Measurements from ENCODE around the gene MAP4.

The MAP4 gene

DNA sequence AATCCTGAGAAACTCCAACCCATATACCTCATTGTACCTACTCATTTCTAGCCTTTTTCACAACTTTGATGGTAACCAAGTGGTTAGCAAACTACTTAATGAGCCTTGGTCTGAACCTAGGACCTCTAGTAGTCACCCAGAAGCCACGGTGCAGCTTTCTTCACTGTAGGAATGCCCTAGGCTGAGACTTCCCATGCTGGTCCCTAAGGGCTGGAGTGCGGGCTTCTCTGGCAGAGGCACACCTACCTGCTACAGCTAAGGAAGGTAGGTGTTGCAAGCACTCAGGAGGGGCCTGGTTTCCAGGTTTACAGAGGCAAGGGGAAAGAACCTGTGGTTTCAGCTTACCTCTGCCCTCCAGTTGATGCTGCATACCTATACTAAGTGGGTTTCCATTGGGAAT, 147.9 kb downstream of the MAP4 start:
- in situ Hi-C loops (cut with MboI; ENCODE audit: low pct_unique_long_range_greater_than_20kb, low sequenced_read_pairs, unreplicated experiment): no loop called here
- TF ChIP-seq, protein P1, sequence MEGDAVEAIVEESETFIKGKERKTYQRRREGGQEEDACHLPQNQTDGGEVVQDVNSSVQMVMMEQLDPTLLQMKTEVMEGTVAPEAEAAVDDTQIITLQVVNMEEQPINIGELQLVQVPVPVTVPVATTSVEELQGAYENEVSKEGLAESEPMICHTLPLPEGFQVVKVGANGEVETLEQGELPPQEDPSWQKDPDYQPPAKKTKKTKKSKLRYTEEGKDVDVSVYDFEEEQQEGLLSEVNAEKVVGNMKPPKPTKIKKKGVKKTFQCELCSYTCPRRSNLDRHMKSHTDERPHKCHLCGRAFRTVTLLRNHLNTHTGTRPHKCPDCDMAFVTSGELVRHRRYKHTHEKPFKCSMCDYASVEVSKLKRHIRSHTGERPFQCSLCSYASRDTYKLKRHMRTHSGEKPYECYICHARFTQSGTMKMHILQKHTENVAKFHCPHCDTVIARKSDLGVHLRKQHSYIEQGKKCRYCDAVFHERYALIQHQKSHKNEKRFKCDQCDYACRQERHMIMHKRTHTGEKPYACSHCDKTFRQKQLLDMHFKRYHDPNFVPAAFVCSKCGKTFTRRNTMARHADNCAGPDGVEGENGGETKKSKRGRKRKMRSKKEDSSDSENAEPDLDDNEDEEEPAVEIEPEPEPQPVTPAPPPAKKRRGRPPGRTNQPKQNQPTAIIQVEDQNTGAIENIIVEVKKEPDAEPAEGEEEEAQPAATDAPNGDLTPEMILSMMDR (IDR thresholded peaks at IDR 0.05; ENCODE audit: extremely low read depth, insufficient read depth, missing control alignments): no peak
- DNase-seq (ENCODE audit: low spot score): no peak

DNA sequence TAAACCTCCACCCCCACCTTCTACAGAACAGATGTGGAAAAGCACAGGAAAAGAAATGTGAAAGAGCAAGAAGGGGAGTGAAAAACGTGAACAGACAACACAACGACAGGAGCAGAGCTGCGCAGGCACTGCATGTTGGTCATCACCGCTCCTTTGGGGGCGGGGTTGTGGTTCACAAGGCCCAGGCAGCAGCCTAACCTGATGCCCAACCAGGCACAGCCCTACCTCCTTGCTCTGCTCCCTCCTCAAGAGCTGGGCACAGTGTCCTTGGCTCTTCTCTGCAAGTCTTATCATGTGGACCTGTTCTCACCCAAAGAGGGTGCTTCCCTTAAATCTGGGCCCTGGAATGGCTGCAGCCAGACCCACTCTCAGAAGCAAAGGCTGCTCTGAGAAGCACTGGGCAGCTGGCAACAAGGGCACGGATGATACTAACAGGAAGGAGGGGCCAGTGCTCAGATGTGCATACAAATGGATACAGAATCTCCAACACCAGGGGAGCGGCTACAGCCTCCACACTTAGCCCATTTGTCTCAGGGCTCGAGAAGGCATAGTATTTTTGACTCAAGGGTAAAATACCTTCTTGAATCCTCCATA, 148.7 kb downstream of the MAP4 start:
- in situ Hi-C loops (cut with MboI; ENCODE audit: low pct_unique_long_range_greater_than_20kb, low sequenced_read_pairs, unreplicated experiment): no loop called here
- DNase-seq (ENCODE audit: low spot score): no peak
- TF ChIP-seq, protein P1 (IDR thresholded peaks at IDR 0.05; ENCODE audit: extremely low read depth, insufficient read depth, missing control alignments): no peak

DNA sequence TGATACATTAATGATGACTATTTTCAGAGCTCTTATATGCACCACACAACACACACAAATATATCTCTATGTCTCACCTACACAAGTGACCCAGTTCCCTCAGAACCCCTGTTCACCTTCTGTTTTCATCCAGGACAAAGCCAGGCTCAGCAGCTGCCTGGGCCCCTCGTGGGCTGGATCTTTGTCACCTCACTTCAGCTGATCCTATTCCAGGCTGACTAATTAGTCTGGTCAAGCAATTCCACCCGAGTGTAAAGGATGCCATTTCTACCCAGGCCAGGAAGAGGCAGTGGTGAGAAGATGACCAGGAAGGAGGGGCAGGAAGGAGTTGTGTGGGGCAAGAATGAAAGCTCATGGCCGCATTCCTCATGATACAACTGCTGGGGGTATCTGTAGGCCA, 151.0 kb downstream of the MAP4 start:
- TF ChIP-seq, protein P1 (IDR thresholded peaks at IDR 0.05; ENCODE audit: extremely low read depth, insufficient read depth, missing control alignments): no peak
- no peak for DNase-seq (ENCODE audit: low spot score)
- in situ Hi-C loops (cut with MboI; ENCODE audit: low pct_unique_long_range_greater_than_20kb, low sequenced_read_pairs, unreplicated experiment): no loop called here

DNA sequence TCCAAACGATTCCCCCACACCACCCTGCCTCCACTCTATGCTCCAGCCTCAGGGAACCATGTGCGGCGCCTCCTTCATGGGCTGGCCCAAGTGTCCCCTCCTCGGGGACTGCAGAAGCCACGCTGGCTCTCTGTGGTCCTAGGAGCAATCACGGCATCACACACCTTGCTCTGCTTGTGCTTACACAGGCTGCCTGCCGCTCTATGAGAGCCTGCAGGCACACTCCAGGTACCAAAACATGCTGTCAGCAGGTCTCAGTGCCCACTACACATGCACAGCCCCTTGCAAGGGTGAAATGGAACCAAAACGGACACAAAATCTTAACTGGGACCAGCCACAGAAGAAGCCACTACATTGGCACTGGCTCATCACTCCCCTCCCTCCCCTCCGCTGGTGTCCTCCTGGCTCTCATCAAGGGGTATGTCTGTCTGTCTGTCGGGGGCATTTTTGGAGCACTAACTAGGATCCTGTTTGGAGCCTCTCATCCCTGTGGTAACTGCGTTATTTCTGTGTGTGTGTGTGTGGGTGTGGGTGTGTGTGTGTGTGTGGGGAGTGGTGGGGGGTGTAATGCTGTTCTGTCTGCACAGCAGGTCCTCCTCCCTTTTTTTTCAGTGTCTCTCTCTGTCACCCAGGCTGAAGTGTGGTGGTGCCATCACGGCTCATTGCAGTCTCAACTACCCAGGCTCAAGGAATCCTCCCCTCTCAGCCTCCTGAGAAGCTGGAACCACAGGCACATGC, 152.7 kb downstream of the MAP4 start:
- in situ Hi-C loops (cut with MboI; ENCODE audit: low pct_unique_long_range_greater_than_20kb, low sequenced_read_pairs, unreplicated experiment): no loop called here
- no peak for DNase-seq (ENCODE audit: low spot score)
- TF ChIP-seq, protein P1 (IDR thresholded peaks at IDR 0.05; ENCODE audit: extremely low read depth, insufficient read depth, missing control alignments): no peak

DNA sequence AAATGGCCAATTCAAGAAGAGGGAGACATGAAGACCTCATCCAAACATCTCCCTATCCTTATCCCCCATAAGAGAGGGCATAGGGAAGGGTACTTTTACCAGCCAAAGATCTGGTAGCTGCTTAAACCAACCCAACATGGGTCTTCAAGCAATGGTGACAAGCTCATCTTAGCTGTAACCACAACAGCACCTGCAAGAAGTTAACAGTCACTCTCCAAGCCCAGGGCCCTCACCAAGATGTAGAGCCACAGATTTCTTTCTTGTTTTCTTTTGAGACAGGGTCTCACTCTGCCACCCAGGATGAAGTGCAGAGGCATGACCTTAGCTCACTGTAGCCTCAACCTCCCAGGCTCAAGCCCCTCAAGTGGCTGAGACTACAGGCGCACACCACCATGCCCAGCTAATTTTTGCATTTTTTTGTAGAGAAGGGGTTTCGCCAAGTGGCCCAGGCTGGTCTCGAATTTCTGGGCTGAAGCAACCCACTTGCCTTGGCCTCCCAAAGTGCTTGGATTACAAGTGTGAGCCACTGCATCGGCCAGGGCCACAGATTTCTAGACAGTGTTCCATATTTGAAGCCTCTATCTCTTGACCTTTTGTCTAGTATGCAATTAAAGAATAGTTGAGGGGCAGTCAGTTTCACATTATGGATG, 156.1 kb downstream of the MAP4 start:
- in situ Hi-C loops (cut with MboI; ENCODE audit: low pct_unique_long_range_greater_than_20kb, low sequenced_read_pairs, unreplicated experiment): no loop called here
- TF ChIP-seq, protein P1 (IDR thresholded peaks at IDR 0.05; ENCODE audit: extremely low read depth, insufficient read depth, missing control alignments): no peak
- no peak for DNase-seq (ENCODE audit: low spot score)

DNA sequence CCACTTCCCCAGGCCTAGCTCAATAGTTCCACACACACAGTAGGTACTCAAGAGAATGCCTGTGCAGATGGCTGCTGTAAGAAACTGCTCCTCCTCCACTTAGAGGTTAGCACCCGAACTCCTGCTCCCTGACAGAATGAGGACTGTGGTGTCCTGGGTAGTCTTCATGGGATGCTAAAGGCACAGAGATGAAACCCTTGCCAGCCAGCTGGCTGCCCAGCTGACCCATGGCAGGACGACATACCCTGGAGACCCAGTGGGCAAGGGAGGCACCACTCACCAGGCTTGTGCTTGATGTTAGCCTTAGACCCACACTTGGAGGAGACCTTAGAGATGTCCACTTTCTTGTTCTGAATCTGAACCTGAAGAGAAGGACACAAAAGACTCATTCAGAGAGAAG, 159.1 kb downstream of the MAP4 start:
- TF ChIP-seq, protein P1 (IDR thresholded peaks at IDR 0.05; ENCODE audit: extremely low read depth, insufficient read depth, missing control alignments): no peak
- DNase-seq (ENCODE audit: low spot score): no peak
- in situ Hi-C loops (cut with MboI; ENCODE audit: low pct_unique_long_range_greater_than_20kb, low sequenced_read_pairs, unreplicated experiment): no loop called here
